Stomach (tissue), 9 donors: ENCODE data around the gene BID. TPM values are rescaled to one million over a fixed set of nuclear protein-coding genes. Genes with fewer than 3 reads are reported as not detected.

Experiments used
- DNase-seq, 2 donors: peaks; one replicate each; pipeline versions ENCODE4 v3.0.0 to v3.0.0-alpha.2; 2013 to 2019
- H3K27ac ChIP-seq, 5 donors: fragments of 200-600 bp in 4 of 5; sonication (generic) in 4 of 5; one replicate each; pipeline ENCODE4 v1.5.1; 2013 to 2019; ENCODE audit warnings: mild to moderate bottlenecking in 1 of 5, moderate library complexity in 1 of 5
- H3K27me3 ChIP-seq, 3 donors: fragments of 200-600 bp; sonication (generic); one replicate each; pipeline ENCODE4 v1.5.1; 2017 to 2019; ENCODE audit warnings: mixed run types in 1 of 3
- H3K36me3 ChIP-seq, 4 donors: fragments of 200-600 bp; sonication (generic); 1 replicate in 3 of 4; 2 replicates in 1 of 4; pipeline ENCODE4 v1.5.1; 2016 to 2019
- H3K4me1 ChIP-seq, 4 donors: fragments of 200-600 bp; sonication (generic); one replicate each; pipeline ENCODE4 v1.5.1; 2016 to 2019
- H3K4me3 ChIP-seq, 4 donors: fragments of 200-600 bp; sonication (generic) in 3 of 4; one replicate each; pipeline ENCODE4 v1.5.1; 2016 to 2019; ENCODE audit warnings: mild to moderate bottlenecking in 1 of 4
- H3K9me3 ChIP-seq, 4 donors: fragments of 200-600 bp; sonication (generic); one replicate each; pipeline ENCODE4 v1.5.1; 2016 to 2019
- EP300 ChIP-seq: sonication (generic); formaldehyde crosslinking; IDR thresholded peaks from one replicate; pipeline ENCODE4 v1.6.1; 2017; ENCODE audit warnings: antibody characterized with exemption
- POLR2A ChIP-seq, 4 donors: fragments of 450-650 bp; IDR thresholded peaks; one replicate each; pipeline ENCODE4 v1.6.1; 2016; ENCODE audit warnings: antibody characterized with exemption in 4 of 4, control low read depth in 2 of 4, mild to moderate bottlenecking in 1 of 4, moderate library complexity in 1 of 4
- POLR2AphosphoS5 ChIP-seq, 3 donors: sonication (generic); formaldehyde crosslinking; IDR thresholded peaks; one replicate each; pipeline ENCODE4 v1.6.1; 2016; ENCODE audit warnings: antibody characterized with exemption in 3 of 3
- WGBS, 5 donors: extraction: QIAGEN DNeasy Blood & Tissue Kit in 3 of 5; methylation state at CpG; one replicate each; pipeline versions ENCODE4 v1.1.5 to v1.1.7; 2013 to 2018; 5-methylcytosine and 5-hydroxymethylcytosine counted together
- intact Hi-C: fragments of 100-400 bp; cut with DNase I; formaldehyde crosslinking; loops from one replicate; pipeline ENCODE4 v1.15.1; 2023; ENCODE audit warnings: low total_unique reads
- polyA plus RNA-seq, 3 donors: library from polyadenylated mRNA; stranded (reverse); fragments of 200-250 nt; gene quantifications; one replicate each; pipeline ENCODE4 v1.2.3, GENCODE V29; 2013
- total RNA-seq, 5 donors: library from RNA; depleted of rRNA; stranded (reverse); fragments of >200 nt; gene quantifications; one replicate each; pipeline versions ENCODE4 v1.1.0 to v1.2.3, GENCODE V29; 2014 to 2016
- TF ChIP-seq, protein P1 (sequence below), 7 experiments: fragments of 450-650 bp in 4 of 7; fragments of 200-600 bp in 3 of 7; sonication (generic) in 3 of 7; IDR thresholded peaks; one replicate each; pipeline ENCODE4 v1.5.1; 2016 to 2019; ENCODE audit warnings: antibody characterized with exemption in 7 of 7, control low read depth in 2 of 7, mild to moderate bottlenecking in 1 of 7
- donor health status: healthy with polysubstance abuse.
- donor health status: Bipolar disorder and iron deficiency.
- donor health status: healthy.

Gene BID
- total and polyA plus RNA-seq, 8 donors, result 1.2 to 50.9 (median 19.7) TPM

DNA sequence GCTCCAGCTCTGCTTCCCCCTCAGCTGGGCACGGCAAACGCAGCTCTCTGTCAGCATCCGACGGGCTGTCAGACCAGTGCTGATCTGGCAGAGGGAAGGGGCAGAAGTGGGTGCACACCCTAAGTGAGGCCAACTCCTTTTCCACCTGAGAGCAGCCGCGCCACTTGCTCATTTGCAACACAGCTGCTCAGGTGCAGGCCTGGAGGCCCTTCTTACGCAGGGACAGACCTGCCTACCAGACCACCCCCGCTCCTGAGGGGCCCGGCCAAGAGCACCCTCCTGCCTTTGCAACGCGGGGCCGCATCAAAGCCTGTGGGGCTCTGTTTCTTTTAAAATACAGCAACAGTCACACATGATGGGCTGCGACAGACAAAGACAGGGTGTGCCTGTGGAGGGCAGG lies 47.8 kb upstream of the BID start:
- WGBS, 5 donors, result 84 to 97% (median 94%) methylated on average over 5 to 13 of the region's 13 CpGs
- no peak for TF ChIP-seq POLR2AphosphoS5 (IDR thresholded peaks at IDR 0.05)
- TF ChIP-seq, protein P1, sequence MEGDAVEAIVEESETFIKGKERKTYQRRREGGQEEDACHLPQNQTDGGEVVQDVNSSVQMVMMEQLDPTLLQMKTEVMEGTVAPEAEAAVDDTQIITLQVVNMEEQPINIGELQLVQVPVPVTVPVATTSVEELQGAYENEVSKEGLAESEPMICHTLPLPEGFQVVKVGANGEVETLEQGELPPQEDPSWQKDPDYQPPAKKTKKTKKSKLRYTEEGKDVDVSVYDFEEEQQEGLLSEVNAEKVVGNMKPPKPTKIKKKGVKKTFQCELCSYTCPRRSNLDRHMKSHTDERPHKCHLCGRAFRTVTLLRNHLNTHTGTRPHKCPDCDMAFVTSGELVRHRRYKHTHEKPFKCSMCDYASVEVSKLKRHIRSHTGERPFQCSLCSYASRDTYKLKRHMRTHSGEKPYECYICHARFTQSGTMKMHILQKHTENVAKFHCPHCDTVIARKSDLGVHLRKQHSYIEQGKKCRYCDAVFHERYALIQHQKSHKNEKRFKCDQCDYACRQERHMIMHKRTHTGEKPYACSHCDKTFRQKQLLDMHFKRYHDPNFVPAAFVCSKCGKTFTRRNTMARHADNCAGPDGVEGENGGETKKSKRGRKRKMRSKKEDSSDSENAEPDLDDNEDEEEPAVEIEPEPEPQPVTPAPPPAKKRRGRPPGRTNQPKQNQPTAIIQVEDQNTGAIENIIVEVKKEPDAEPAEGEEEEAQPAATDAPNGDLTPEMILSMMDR (IDR thresholded peaks at IDR 0.05), result no peak
- TF ChIP-seq POLR2A (IDR thresholded peaks at IDR 0.05), result no peak
- TF ChIP-seq EP300, result no peak
- Histone ChIP-seq H3K27me3 (no peaks in the 10 kb centered on the region), H3K36me3 (peaks cover 4 to 86% (median 73%) of the 10 kb centered on the region in 4 donors), H3K27ac (no peak overlapping the region), H3K4me1 (no peaks in the 10 kb centered on the region), H3K4me3 (no peak overlapping the region), H3K9me3 (no peaks in the 10 kb centered on the region)
- no peak for DNase-seq
- intact Hi-C loops, result no loop called here

DNA sequence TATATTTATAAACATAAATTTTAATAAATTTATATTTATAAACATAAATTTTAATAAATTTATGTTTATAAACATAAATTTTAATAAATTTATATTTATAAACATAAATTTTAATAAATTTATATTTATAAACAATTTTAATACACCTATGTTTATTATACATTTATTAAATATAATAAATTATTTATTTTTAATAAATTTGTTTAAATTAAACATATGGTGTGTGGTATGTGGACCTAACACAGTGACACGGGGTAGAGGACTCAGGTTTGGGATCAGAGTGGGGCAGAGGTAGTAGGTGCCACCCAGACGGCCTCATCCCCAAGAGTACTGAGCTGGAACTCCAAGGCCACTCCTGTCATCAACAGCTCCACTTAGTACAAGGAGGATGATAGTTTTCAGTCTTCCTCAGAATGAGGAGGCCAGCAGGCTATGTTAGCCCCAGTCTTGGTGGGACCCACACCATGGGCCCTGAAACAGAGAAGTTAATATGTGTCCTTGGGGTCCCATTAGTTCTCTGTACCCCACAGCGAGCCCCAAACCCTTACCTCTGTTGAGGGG lies 46.7 kb upstream of the BID start:
- 91 to 96% (median 91%) methylated on average over 3 of the region's 3 CpGs for WGBS, 5 donors
- intact Hi-C loops, result no loop called here
- no peak for TF ChIP-seq POLR2AphosphoS5 (IDR thresholded peaks at IDR 0.05)
- TF ChIP-seq EP300, result no peak
- no peak for TF ChIP-seq POLR2A (IDR thresholded peaks at IDR 0.05)
- TF ChIP-seq, protein P1 (IDR thresholded peaks at IDR 0.05), result no peak

DNA sequence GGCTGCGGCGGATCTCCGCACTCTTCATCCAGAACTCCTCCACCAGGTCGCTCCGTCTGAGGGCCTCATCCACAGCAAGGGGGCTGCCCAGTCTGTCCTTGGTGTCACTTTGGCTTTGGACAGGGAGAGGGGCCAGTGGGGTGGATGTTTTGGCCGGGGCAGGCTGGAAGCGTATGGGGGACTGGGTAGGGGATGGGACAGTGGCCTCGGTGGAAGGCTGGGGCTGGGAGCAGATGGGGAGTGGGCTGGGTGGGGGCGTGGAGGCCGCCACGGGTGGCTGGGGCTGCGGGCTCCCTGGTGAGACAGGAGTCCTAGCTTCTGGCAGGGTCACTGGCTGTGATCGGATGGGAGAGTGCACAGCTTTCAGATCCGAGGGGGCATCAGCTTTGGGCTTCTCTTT lies 44.4 kb upstream of the BID start:
- TF ChIP-seq POLR2AphosphoS5 (IDR thresholded peaks at IDR 0.05), result no peak
- TF ChIP-seq POLR2A (IDR thresholded peaks at IDR 0.05), result no peak
- TF ChIP-seq EP300, result no peak
- TF ChIP-seq, protein P1 (IDR thresholded peaks at IDR 0.05), result no peak
- intact Hi-C loops, result no loop called here
- 75 to 94% (median 90%) methylated on average over 12 to 14 of the region's 14 CpGs for WGBS, 5 donors
- no peak overlapping the region for H3K27ac ChIP-seq
- no peak overlapping the region for H3K4me3 ChIP-seq
- no peak for DNase-seq
- no peaks in the 10 kb centered on the region for H3K9me3 ChIP-seq
- peaks cover 17 to 91% (median 80%) of the 10 kb centered on the region in 4 donors for H3K36me3 ChIP-seq
- no peaks in the 10 kb centered on the region for H3K27me3 ChIP-seq
- H3K4me1 ChIP-seq, result no peaks in the 10 kb centered on the region

More for the DNA sequence above, 46.7 kb upstream of the BID start:
- Histone ChIP-seq H3K9me3 (no peaks in the 10 kb centered on the region), H3K27me3 (no peaks in the 10 kb centered on the region), H3K27ac (no peak overlapping the region), H3K4me3 (no peak overlapping the region), H3K36me3 (peaks cover 10 to 86% (median 73%) of the 10 kb centered on the region in 4 donors), H3K4me1 (no peaks in the 10 kb centered on the region)
- no peak for DNase-seq

DNA sequence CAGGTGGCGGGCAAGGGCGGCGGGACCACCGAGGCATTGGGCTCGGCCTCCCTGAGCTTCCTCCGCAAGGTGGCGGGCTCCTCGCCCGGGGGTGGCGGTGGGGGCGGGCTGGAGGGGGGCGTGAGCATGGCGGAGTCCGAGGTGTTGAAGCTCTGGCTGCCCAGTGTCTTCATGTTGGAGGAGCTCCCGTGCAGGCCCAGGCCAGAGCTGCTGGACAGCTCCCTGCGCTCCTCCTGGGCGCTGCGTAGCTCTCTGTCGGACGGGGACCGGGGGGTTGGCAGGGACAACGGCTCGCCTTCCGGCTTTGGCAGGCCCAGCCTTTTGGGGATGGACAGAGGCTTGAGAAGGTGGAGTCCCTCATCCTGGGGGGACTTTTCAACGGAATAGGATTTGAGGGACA lies 43.9 kb upstream of the BID start:
- no peak for DNase-seq
- TF ChIP-seq POLR2A (IDR thresholded peaks at IDR 0.05) (no peak), EP300 (no peak), POLR2AphosphoS5 (IDR thresholded peaks at IDR 0.05) (no peak)
- TF ChIP-seq, protein P1 (IDR thresholded peaks at IDR 0.05), result no peak

More for the DNA sequence above, 43.9 kb upstream of the BID start:
- H3K4me1 ChIP-seq, result no peaks in the 10 kb centered on the region
- H3K36me3 ChIP-seq, result peaks cover 17 to 93% (median 85%) of the 10 kb centered on the region in 4 donors
- H3K27me3 ChIP-seq, result no peaks in the 10 kb centered on the region
- H3K4me3 ChIP-seq, result no peak overlapping the region
- H3K9me3 ChIP-seq, result no peaks in the 10 kb centered on the region
- 90 to 95% (median 94%) methylated on average over 24 to 25 of the region's 25 CpGs; no CpG with 5 or more reads in 1 of the 5 donors for WGBS, 5 donors
- H3K27ac ChIP-seq, result no peak overlapping the region
- intact Hi-C loops, result no loop called here
